ENCODE results near the gene ADGRV1.
"Not testable (repeated sequence)": the region's sequence is repeated elsewhere in the genome, so short reads cannot be mapped to it uniquely, and the experiment has no call there.

The ADGRV1 gene

DNA sequence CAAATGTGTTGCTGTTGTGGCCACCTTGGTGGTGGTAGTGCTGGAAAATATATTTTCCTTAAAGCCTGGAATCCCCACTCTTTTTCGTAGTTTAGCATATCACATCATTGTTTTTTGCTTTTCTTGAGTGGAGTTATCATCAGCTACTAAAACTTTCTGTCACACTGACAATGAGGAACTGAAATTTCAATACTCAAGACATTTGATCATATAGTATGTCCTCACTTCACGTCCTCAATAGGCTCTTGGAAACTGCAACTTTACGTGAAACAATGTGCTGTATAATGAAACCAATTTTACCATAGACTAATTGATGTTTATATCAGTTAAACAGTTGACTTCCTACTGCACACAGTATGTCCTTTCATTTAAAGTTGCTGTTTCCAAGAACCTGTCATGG lies 265.8 kb downstream of the ADGRV1 start:
- no peak for DNase-seq

- no peak for DNase-seq
Observed at GRCh38 chr5:90830058-90830457, 271.5 kb downstream of the ADGRV1 start.

- no peak for DNase-seq
Observed at GRCh38 chr5:90833753-90834152, 275.2 kb downstream of the ADGRV1 start.

- no peak for DNase-seq
Observed at GRCh38 chr5:90834711-90835110, 276.1 kb downstream of the ADGRV1 start.

DNA sequence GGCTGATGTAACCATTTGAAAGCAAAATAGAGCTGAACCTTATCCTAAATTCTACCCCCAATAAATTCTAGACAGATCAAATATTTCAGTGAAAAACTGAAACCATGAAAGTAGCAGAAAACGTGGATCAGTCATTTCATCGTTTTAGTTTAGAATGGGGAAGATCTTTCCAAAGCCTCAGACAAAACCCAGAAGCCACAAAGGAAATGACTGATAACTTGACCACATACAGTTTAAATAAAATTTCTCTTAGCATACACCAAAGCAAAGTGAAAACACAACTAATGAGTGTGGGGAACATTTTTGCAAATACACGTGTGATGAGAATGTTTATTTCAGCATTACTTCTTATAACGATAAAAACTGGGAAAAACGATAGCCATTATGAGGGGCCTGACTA lies 284.8 kb downstream of the ADGRV1 start:
- DNase-seq = no peak

- DNase-seq = no peak
Observed at GRCh38 chr5:90844931-90845330, 286.3 kb downstream of the ADGRV1 start.

DNA sequence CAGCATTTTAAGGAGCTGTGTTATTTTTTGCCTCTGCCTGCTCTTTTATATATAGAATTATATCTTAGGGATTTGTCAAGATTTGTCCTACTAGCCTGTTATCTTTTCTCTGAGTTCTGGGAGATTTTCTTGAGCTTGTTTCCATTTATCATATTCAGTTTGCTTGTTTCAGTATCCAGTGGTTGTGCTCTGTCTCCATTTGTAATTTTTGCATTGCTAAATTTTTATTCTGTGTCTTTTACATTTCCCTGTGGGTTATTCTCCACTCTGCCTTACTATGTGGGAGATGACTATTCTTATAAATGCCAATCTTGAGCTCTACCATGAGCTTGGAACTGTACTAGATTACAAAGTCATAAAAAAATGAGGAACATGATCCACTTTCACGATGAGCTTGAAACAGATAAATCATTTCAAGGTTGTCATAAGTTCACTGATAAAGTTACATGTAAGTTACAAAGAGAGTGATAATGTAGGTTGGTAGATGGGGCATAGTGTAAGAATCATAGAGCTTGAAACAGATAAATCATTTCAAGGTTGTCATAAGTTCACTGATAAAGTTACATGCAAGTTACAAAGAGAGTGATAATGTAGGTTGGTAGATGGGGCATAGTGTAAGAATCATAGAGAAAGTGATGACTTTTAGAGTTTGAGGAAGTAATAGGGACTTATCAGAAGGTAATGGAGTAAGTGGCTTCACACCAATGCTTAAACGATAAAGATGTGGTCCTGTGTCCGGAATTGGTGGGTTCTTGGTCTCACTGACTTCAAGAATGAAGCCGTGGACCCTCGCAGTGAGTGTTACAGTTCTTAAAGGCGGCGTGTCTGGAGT lies 287.3 kb downstream of the ADGRV1 start:
- DNase-seq = no peak

GRCh38 chr5:90847606-90848005 lies 289.0 kb downstream of the ADGRV1 start:
- not testable (repeated sequence) for DNase-seq

GRCh38 chr5:90849939-90850338 lies 291.3 kb downstream of the ADGRV1 start:
- DNase-seq = no peak

DNA sequence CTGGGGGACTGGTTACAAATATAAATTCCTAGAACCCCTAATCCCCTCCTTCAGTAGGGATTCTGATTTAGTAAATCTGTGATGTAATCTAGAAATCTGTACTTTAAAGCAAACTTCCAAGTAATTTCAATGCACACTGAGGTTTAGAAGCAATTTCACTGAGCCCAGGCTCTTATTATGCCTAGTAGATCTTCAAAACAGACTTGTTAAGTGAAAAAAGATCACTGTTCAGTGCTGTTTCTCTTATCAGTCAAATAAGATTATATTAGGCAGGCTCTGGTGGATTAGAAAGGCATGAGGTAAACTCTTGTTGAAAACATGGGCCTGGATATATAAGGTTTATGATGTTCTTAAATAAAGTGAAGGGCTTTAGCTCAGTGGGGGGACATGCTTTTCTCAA lies 293.9 kb downstream of the ADGRV1 start:
- no peak for DNase-seq

DNA sequence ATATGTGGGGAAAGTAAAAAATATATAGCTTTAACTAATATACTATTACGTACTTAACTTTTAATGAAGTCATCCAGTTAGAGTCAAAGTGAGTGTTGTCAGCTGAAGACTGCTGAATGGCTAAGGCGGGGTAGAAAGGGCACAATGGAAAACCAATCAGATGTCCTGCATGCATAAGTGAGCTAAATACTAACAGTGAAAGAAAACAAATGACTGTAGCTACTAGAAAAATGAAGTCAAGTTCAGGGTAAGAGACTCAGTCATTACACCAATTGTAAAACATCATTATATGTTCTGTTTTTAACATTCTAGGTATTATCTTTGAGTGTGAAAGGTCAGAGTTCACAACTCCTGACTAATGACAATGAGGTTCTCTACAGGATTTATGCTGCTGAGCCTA lies 295.2 kb downstream of the ADGRV1 start:
- DNase-seq = no peak

DNA sequence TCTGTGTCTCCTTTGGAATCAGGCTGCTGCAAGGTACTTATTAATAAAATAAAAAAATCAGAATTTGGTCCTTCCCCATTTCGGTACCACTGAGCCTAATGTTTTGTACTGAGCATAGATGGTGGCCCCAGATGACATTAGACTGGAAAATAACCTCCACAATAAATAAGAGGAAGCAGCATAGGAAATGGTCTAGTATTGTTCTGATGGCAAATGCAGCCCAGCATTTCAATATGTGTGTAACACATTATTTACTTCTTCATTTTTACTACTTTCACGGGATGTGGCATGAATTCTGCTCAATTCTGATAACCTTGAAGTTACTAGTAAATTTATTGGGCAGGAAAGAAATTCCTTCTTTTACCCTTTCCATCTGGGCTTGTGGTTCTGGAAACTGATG lies 295.6 kb downstream of the ADGRV1 start:
- no peak for DNase-seq

DNA sequence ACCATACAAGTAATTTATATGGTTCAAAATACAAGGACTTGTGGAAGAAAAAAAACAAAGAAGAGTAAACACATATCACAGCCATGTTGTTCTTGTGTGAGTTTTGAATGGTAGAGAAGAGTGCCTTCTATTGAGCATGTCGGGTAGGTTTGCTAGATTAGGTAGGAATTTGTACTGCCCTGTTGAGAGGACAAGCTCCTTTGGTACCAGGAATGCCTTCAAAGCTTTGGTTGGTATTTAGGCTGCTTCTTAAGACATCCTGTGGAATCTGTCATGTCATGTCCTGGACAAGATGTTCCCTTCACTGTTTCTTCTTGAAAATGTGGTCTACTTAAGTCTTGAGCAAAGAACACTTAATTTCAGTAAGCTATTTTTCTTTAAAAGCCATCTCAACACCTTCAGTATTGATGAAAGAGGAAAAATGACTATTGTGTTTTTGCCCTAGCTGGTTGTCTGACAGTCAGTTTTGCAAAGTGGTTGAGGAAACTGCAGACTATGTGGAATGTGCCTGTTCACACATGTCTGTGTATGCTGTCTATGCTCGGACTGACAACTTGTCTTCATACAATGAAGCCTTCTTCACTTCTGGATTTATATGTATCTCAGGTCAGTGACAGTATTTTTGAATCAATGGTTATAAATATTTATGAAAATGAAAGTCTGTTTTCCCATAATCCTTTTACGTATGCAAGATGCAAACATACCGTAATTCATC lies 296.9 kb downstream of the ADGRV1 start:
- no peak for DNase-seq

DNA sequence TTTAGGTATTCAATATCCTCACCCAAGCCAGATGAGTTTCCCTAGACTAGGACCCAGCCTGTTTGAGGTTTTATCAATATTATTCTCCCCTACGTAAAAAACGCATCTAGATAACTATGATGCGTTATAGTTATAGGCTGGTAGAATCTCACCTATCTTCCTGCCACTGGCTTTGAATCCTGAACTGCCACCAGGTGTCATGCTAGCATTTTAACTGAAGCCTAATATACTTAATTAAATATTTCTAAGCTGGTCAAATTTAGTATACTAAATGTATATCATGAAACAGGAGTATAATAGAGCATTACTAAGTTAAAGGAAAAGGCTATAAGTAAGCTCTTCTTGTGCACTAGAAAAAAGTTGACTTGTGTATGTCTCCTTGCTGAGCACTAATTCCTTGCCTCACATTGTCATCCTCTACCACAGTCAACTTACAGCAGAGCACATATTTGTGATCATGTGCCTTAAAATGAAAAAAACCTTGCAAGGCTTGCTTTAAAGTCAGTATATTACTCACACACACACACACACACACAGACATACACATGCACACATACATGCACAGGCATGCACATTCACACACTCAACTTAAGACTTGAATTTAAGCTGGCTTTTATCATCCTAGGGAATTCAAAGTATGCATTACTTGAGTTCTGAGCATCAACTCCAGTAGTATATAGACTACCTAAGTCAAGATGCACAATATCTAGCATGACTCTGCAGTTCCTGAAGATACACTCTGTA lies 303.4 kb downstream of the ADGRV1 start:
- DNase-seq = no peak

- no peak for DNase-seq
Observed at GRCh38 chr5:90865180-90865579, 306.6 kb downstream of the ADGRV1 start.

- DNase-seq = no peak
Observed at GRCh38 chr5:90866333-90866732, 307.7 kb downstream of the ADGRV1 start.

GRCh38 chr5:90866915-90867731 lies 308.5 kb downstream of the ADGRV1 start:
- DNase-seq = no peak

- no peak for DNase-seq
Observed at GRCh38 chr5:90868799-90869198, 310.2 kb downstream of the ADGRV1 start.

DNA sequence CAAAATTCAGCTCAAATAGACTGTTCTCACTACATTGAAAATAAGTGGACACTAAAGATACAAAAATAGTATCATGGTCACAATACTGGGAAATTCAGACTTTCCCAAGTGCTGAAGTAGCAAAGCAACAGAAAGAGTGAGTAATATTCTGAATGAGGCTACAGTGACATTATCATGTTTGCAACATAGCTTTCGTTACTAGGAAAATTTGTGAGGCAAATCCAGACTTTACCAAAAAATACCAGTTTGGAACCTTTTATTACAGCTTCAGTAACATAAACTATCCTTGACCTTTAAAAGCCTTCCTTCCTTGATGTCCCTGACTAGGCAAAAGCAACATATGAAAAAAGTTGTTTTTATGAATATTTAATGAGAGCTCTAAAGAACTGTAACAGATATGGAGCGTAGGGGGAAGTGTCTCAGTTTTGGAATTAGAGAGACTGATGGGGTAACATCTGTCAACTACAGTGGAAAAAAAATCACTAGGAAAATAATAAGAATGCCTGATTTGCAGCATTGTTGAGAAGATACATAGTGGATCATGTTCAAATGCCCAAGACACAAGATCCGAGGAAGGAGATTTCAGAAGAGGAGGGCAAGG lies 312.9 kb downstream of the ADGRV1 start:
- no peak for DNase-seq

GRCh38 chr5:90873033-90873517 lies 314.5 kb downstream of the ADGRV1 start:
- DNase-seq = no peak

DNA sequence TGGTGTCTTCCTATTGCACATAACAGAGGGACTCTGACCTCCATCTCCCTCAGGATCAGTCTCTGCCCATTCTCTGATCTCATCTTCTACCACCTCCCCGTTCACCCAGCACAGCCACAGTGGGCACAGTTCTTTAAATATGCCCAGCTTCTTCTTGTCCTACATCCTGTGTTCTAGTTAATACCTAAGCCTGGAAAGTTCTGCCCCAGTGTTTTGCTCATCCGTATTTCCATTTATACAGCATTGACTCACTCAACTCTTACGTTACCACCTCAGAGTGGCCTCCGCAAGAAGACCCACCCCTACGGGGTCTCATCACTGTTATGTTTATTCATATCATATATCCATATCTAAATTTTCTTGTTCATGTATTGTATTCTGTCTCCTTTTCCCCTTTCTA lies 315.5 kb downstream of the ADGRV1 start:
- DNase-seq = no peak

GRCh38 chr5:90875456-90875855 lies 316.9 kb downstream of the ADGRV1 start:
- DNase-seq = no peak

Data from effector CD4-positive, alpha-beta T cell (primary cell).